ENCODE data around the gene MDK. TPM values are rescaled to one million over a fixed set of nuclear protein-coding genes. Genes with fewer than 3 reads are reported as not detected.

Gene MDK
- total RNA-seq, 4 donors from 2014 or later = 34.4 to 309 (median 180) TPM

DNA sequence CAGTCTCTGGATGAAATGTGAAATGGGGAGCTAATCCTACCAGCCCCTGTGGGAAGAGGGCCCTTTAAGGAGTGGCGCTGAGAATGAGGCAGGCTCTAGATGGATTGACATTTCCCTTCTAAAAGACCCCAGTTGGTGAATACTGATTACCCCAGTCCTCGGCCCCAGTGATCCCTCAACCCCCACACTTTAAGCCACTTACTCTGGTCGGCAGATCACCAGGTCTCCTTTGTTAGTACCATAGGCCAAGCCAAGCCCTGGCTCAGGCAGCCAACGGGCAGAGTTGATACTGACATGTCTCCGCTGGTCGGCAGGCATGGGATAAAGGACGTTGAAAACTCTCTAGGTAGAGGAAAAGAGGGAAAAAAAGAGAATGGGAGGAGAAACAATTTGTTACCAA lies 36.2 kb downstream of the MDK start:
- intact Hi-C loops (cut with DNase I; ENCODE audit: low total_unique reads) = no loop called here
- 80 to 90% methylated on average over 6 to 7 of the region's 7 CpGs for whole genome bisulfite sequencing, 2 donors (ENCODE audit: low coverage in 1 of 2)

DNA sequence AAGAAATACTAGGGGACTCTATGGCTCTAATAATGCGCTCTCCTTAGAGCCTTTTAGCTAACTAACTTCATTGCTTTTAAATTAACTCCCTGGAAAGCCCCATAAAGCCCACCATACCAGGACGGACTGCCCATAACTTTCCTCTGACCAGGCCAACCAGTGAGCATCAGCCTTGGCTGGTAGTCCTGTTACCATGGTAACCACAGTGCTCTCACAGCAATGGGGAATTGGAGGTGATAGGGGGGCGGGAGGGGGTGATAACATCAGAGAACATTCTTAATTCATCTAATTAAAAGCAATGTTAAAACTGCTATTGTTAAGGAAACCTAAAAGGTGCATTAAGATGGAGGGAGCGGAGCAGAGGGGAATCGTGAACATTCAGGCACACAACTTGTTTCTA lies 37.3 kb downstream of the MDK start:
- Histone ChIP-seq H3K27ac (no peak overlapping the region), H3K4me3 (no peak overlapping the region), H3K36me3 (peaks cover 0 to 50% (median 11%) of the 10 kb centered on the region in 4 donors), H3K9me3 (no peaks in the 10 kb centered on the region), H3K4me1 (peaks cover 0 to 8% (median 3%) of the 10 kb centered on the region in 4 donors), H3K27me3 (no peaks in the 10 kb centered on the region)
- WGBS, 2 donors (ENCODE audit: low coverage in 1 of 2) = 93 to 94% methylated on average over 3 to 5 of the region's 5 CpGs
- intact Hi-C loops (cut with DNase I; ENCODE audit: low total_unique reads) (no loop called here), in situ Hi-C loops (cut with MboI; ENCODE audit: low pct_ligation_motif_present in 1 of 4, low pct_unique_long_range_greater_than_20kb in 1 of 4, low sequenced_read_pairs in 3 of 4) (loop anchor here in 1 of 4 donors (25.0 kb wide), 1 partner anchor 119 kb away; no protein-coding TSS in a partner anchor)
- no peak for DNase-seq
- TF ChIP-seq, protein P1, sequence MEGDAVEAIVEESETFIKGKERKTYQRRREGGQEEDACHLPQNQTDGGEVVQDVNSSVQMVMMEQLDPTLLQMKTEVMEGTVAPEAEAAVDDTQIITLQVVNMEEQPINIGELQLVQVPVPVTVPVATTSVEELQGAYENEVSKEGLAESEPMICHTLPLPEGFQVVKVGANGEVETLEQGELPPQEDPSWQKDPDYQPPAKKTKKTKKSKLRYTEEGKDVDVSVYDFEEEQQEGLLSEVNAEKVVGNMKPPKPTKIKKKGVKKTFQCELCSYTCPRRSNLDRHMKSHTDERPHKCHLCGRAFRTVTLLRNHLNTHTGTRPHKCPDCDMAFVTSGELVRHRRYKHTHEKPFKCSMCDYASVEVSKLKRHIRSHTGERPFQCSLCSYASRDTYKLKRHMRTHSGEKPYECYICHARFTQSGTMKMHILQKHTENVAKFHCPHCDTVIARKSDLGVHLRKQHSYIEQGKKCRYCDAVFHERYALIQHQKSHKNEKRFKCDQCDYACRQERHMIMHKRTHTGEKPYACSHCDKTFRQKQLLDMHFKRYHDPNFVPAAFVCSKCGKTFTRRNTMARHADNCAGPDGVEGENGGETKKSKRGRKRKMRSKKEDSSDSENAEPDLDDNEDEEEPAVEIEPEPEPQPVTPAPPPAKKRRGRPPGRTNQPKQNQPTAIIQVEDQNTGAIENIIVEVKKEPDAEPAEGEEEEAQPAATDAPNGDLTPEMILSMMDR (IDR thresholded peaks at IDR 0.05) = no peak
- TF ChIP-seq EP300 (IDR thresholded peaks at IDR 0.05; ENCODE audit: low read depth) (no peak), POLR2AphosphoS5 (IDR thresholded peaks at IDR 0.05) (no peak), POLR2A (IDR thresholded peaks at IDR 0.05) (no peak)

More for the DNA sequence above, 36.2 kb downstream of the MDK start:
- peaks cover 0 to 57% (median 14%) of the 10 kb centered on the region in 4 donors for H3K36me3 ChIP-seq
- H3K4me1 ChIP-seq = peaks cover 0 to 5% (median 1%) of the 10 kb centered on the region in 4 donors
- TF ChIP-seq POLR2AphosphoS5 (IDR thresholded peaks at IDR 0.05) = no peak
- TF ChIP-seq POLR2A (IDR thresholded peaks at IDR 0.05) = no peak
- TF ChIP-seq, protein P1 (IDR thresholded peaks at IDR 0.05) = no peak
- no peak for TF ChIP-seq EP300 (IDR thresholded peaks at IDR 0.05; ENCODE audit: low read depth)
- H3K4me3 ChIP-seq = no peak overlapping the region
- no peaks in the 10 kb centered on the region for H3K27me3 ChIP-seq
- H3K9me3 ChIP-seq = no peaks in the 10 kb centered on the region
- H3K27ac ChIP-seq = no peak overlapping the region
- no peak for DNase-seq
- in situ Hi-C loops (cut with MboI; ENCODE audit: low pct_ligation_motif_present in 1 of 4, low pct_unique_long_range_greater_than_20kb in 1 of 4, low sequenced_read_pairs in 3 of 4) = loop anchor here in 1 of 4 donors (25.0 kb wide), 1 partner anchor 120 kb away; no protein-coding TSS in a partner anchor

DNA sequence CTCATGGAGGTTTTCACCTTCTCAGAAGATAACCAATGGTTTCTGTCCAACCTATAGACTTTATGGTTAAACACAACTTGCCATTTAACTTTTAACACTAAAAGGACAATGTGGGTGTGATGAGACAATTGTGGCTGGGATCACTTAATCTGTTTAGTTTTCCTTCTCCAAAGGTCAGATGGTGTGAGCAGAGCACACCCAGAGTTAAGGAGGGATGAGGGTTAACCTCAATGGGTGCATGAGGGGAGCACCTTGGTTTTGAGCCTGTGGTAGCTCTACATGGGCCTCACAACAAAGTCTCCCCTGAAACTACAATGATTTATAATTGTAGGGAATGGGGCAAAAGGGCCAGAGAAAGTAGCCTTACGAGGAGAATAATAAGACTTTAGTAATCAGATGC lies 39.0 kb downstream of the MDK start:
- TF ChIP-seq POLR2AphosphoS5 (IDR thresholded peaks at IDR 0.05) = no peak
- WGBS, 2 donors (ENCODE audit: low coverage in 1 of 2) = 93% methylated on average over 1 of the region's 1 CpG; no CpG with 5 or more reads in 1 of the 2 donors
- H3K4me1 ChIP-seq = peaks cover 0 to 8% (median 3%) of the 10 kb centered on the region in 4 donors
- no peak overlapping the region for H3K4me3 ChIP-seq
- H3K27ac ChIP-seq = no peak overlapping the region
- intact Hi-C loops (cut with DNase I; ENCODE audit: low total_unique reads) (no loop called here), in situ Hi-C loops (cut with MboI; ENCODE audit: low pct_ligation_motif_present in 1 of 4, low pct_unique_long_range_greater_than_20kb in 1 of 4, low sequenced_read_pairs in 3 of 4) (loop anchor here in 1 of 4 donors (25.0 kb wide), 1 partner anchor 117 kb away; no protein-coding TSS in a partner anchor)
- H3K9me3 ChIP-seq = no peaks in the 10 kb centered on the region
- DNase-seq = no peak
- H3K36me3 ChIP-seq = peaks cover 0 to 34% (median 7%) of the 10 kb centered on the region in 4 donors
- H3K27me3 ChIP-seq = no peaks in the 10 kb centered on the region

DNA sequence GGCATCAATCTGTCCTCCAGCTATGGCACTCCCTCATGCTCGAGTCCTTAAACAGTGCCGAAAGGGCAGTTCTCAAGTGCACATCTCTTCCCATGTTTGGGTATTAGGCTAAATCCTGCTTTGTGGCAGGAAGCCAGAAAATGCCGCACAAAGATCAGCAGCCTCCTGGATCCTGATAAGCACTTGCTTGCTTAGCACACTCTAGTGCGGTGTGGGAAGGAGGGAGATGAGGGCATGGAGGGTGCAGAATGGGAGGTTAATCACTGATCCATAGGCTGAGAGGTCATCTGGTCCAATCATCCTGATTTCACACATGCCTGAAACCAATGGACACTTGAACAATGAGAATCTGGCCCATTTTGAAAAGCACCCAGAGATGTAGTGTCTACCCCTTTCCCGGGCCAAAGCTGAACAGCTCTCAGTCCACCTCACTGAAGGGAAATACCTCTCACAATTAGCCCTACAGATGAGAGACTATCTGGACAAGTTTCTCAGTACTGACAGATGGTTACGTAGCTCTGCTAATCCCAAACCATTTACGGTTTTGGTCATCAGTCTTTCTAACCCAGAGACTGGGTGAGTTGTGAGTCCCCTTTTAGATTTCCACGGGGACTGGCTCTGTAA lies 39.9 kb downstream of the MDK start:
- peaks cover 0 to 26% (median 7%) of the 10 kb centered on the region in 4 donors for H3K36me3 ChIP-seq
- WGBS, 2 donors (ENCODE audit: low coverage in 1 of 2) = 91 to 100% methylated on average over 2 to 8 of the region's 8 CpGs
- H3K27me3 ChIP-seq = no peaks in the 10 kb centered on the region
- in situ Hi-C loops (cut with MboI; ENCODE audit: low pct_ligation_motif_present in 1 of 4, low pct_unique_long_range_greater_than_20kb in 1 of 4, low sequenced_read_pairs in 3 of 4) = loop anchor here in 1 of 4 donors (25.0 kb wide), 1 partner anchor 116 kb away; no protein-coding TSS in a partner anchor
- peaks cover 0 to 8% (median 3%) of the 10 kb centered on the region in 4 donors for H3K4me1 ChIP-seq
- no peak overlapping the region for H3K4me3 ChIP-seq
- no peak overlapping the region for H3K27ac ChIP-seq
- DNase-seq = no peak
- intact Hi-C loops (cut with DNase I; ENCODE audit: low total_unique reads) = no loop called here
- H3K9me3 ChIP-seq = no peaks in the 10 kb centered on the region
- TF ChIP-seq EP300 (IDR thresholded peaks at IDR 0.05; ENCODE audit: low read depth) (no peak), POLR2A (IDR thresholded peaks at IDR 0.05) (no peak), POLR2AphosphoS5 (IDR thresholded peaks at IDR 0.05) (no peak)
- TF ChIP-seq, protein P1 (IDR thresholded peaks at IDR 0.05) = no peak

All from transverse colon (tissue), 4 donors.